NCI-H526 treated with DMSO at 0.1 percent for 48 hours (cell line): Measurements from ENCODE around the gene BCR.

Experiments used
- DNase-seq: peaks from one replicate; lab custom pipeline; 2025; lab: John Stamatoyannopoulos, UW

BCR gene

GRCh38 chr22:23151827-23152226, 28.5 kb upstream of the BCR start:
- DNase-seq, result no peak

GRCh38 chr22:23152238-23153114, 27.8 kb upstream of the BCR start:
- no peak for DNase-seq

GRCh38 chr22:23153994-23154393, 26.3 kb upstream of the BCR start:
- DNase-seq, result no peak

- DNase-seq, result no peak
These were observed 25.8 kb upstream of the BCR start for GRCh38 chr22:23154461-23154860.

GRCh38 chr22:23155143-23155542, 25.2 kb upstream of the BCR start:
- no peak for DNase-seq

- no peak for DNase-seq
These were observed 24.5 kb upstream of the BCR start for GRCh38 chr22:23155831-23156230.

- no peak for DNase-seq
These were observed 24.0 kb upstream of the BCR start for GRCh38 chr22:23156286-23156685.

- no peak for DNase-seq
These were observed 22.5 kb upstream of the BCR start for GRCh38 chr22:23157560-23158515.

GRCh38 chr22:23158516-23159290, 21.6 kb upstream of the BCR start:
- no peak for DNase-seq

- DNase-seq, result no peak
These were observed 21.0 kb upstream of the BCR start for GRCh38 chr22:23159291-23159630.

- DNase-seq, result no peak
These were observed 19.3 kb upstream of the BCR start for GRCh38 chr22:23161029-23161428.

GRCh38 chr22:23161574-23161973, 18.7 kb upstream of the BCR start:
- DNase-seq, result no peak

GRCh38 chr22:23163665-23164064, 16.6 kb upstream of the BCR start:
- no peak for DNase-seq

- no peak for DNase-seq
These were observed 16.2 kb upstream of the BCR start for GRCh38 chr22:23164091-23164490.

- DNase-seq, result no peak
These were observed 14.1 kb upstream of the BCR start for GRCh38 chr22:23166042-23166831.

GRCh38 chr22:23166841-23167616, 13.3 kb upstream of the BCR start:
- no peak for DNase-seq

GRCh38 chr22:23168391-23169042, 11.8 kb upstream of the BCR start:
- DNase-seq, result no peak

- no peak for DNase-seq
These were observed 11.3 kb upstream of the BCR start for GRCh38 chr22:23169043-23169406.

- DNase-seq, result no peak
These were observed 4.3 kb upstream of the BCR start for GRCh38 chr22:23175817-23176644.
